ENCODE results near the gene DRC7. TPM values are rescaled to one million over a fixed set of nuclear protein-coding genes. Genes with fewer than 3 reads are reported as not detected.

DRC7 gene
- total and polyA plus RNA-seq, 4 donors = 0.06 to 1.8 (median 0.08) TPM; not detected in 1

GRCh38 chr16:57781349-57781740, 86.7 kb downstream of the DRC7 start:
- DNase-seq (ENCODE audit: low spot score) = no peak
- peaks cover 6 to 16% (median 14%) of the 10 kb centered on the region in 4 donors for H3K4me1 ChIP-seq (ENCODE audit: control insufficient read depth in 4 of 4, insufficient read depth in 4 of 4, low read length in 3 of 4)
- H3K27ac ChIP-seq (ENCODE audit: low read depth in 1 of 2, low read length in 2 of 2) = no peak overlapping the region
- TF ChIP-seq FOXA2 (IDR thresholded peaks at IDR 0.05) = no peak
- no peak for TF ChIP-seq JUND (IDR thresholded peaks at IDR 0.05)
- TF ChIP-seq SP1 (IDR thresholded peaks at IDR 0.05) = no peak
- TF ChIP-seq FOXA1 (IDR thresholded peaks at IDR 0.05) = no peak
- no peak for TF ChIP-seq ZBTB33 (IDR thresholded peaks at IDR 0.05)
- no peak for TF ChIP-seq CTCF (IDR thresholded peaks at IDR 0.05; ENCODE audit: low read depth, low read length, missing input control)
- TF ChIP-seq RXRA (IDR thresholded peaks at IDR 0.05) = no peak
- no peak for TF ChIP-seq GABPA (IDR thresholded peaks at IDR 0.05 in 1 of 2, conservative IDR thresholded peaks at IDR 0.05 in 1 of 2)
- TF ChIP-seq ATF3 (IDR thresholded peaks at IDR 0.05) = no peak
- TF ChIP-seq TAF1 (conservative IDR thresholded peaks at IDR 0.05) = no peak
- TF ChIP-seq YY1 (IDR thresholded peaks at IDR 0.05) = no peak
- TF ChIP-seq REST (IDR thresholded peaks at IDR 0.05) = no peak
- H3K9me3 ChIP-seq (ENCODE audit: control insufficient read depth in 4 of 4, low read length in 3 of 4) = no peaks in the 10 kb centered on the region
- H3K27me3 ChIP-seq (ENCODE audit: control insufficient read depth in 4 of 4, insufficient read depth in 4 of 4, low read length in 3 of 4) = no peaks in the 10 kb centered on the region
- no peak overlapping the region for H3K4me3 ChIP-seq (ENCODE audit: low read depth in 1 of 3, low read length in 3 of 3)
- 91% methylated on average over 1 of the region's 1 CpG for WGBS
- H3K9ac ChIP-seq (ENCODE audit: low read depth in 1 of 2, low read length in 2 of 2) = no peak overlapping the region
- H3K36me3 ChIP-seq (ENCODE audit: control insufficient read depth in 4 of 4, insufficient read depth in 3 of 4, low read depth in 1 of 4, low read length in 3 of 4) = peaks cover 0 to 23% (median 12%) of the 10 kb centered on the region in 4 donors

Small RNA genes within 50 kb of the gene (small RNA-seq; reads per million reads assigned to genes)
- gene MIR6772 = 0.11 reads per million

Other genes starting within 250 kb of the DRC7 start
- 10 to 100 TPM; 19.5 to 23.9 TPM for gene CIAPIN1, start 247.4 kb upstream of the DRC7 start, total RNA-seq
- 10 to 100 TPM; 22.9 to 32.7 TPM for gene CIAPIN1, start 247.4 kb upstream of the DRC7 start, polyA plus RNA-seq
- 10 to 100 TPM; 21.0 to 81.5 TPM for gene COQ9, start 247.3 kb upstream of the DRC7 start, total RNA-seq
- gene COQ9, start 247.3 kb upstream of the DRC7 start, polyA plus RNA-seq = 10 to 100 TPM; 50.2 to 65.8 TPM
- 10 to 100 TPM; 61.7 to 68.0 TPM for gene POLR2C, start 232.1 kb upstream of the DRC7 start, total RNA-seq
- gene POLR2C, start 232.1 kb upstream of the DRC7 start, polyA plus RNA-seq = 10 to 100 TPM; 25.4 to 40.9 TPM
- gene DOK4, start 208.3 kb upstream of the DRC7 start, total RNA-seq = 10 to 100 TPM; 15.3 to 20.8 TPM
- 10 to 100 TPM in 1 of 2 donors, 1 to 10 TPM in 1; 7.8 to 24.6 TPM for gene DOK4, start 208.3 kb upstream of the DRC7 start, polyA plus RNA-seq
- gene CCDC102A, start 158.2 kb upstream of the DRC7 start, total RNA-seq = 1 to 10 TPM; 2.3 to 2.6 TPM
- 1 to 10 TPM in 1 of 2 donors, under 1 TPM in 1; 0.36 to 1.0 TPM for gene CCDC102A, start 158.2 kb upstream of the DRC7 start, polyA plus RNA-seq
- gene ADGRG5, start 152.2 kb upstream of the DRC7 start, total RNA-seq = under 1 TPM; 0.33 to 0.37 TPM
- under 1 TPM; 0.10 to 0.24 TPM for gene ADGRG5, start 152.2 kb upstream of the DRC7 start, polyA plus RNA-seq
- 1 to 10 TPM; 2.3 to 3.3 TPM for gene ADGRG1, start 66.2 kb upstream of the DRC7 start, total RNA-seq
- gene ADGRG1, start 66.2 kb upstream of the DRC7 start, polyA plus RNA-seq = 1 to 10 TPM; 1.7 to 1.8 TPM
- 1 to 10 TPM; 1.4 to 3.2 TPM for gene ADGRG3, start 26.5 kb upstream of the DRC7 start, total RNA-seq
- under 1 TPM; 0.52 to 0.63 TPM for gene ADGRG3, start 26.5 kb upstream of the DRC7 start, polyA plus RNA-seq
- 10 to 100 TPM in 1 of 2 donors, 1 to 10 TPM in 1; 7.6 to 16.4 TPM for gene KATNB1, start 41.0 kb downstream of the DRC7 start, total RNA-seq
- 1 to 10 TPM; 4.5 to 7.4 TPM for gene KATNB1, start 41.0 kb downstream of the DRC7 start, polyA plus RNA-seq
- gene KIFC3, start 107.7 kb downstream of the DRC7 start, total RNA-seq = 100 to 1,000 TPM in 1 of 2 donors, 10 to 100 TPM in 1; 22.2 to 103 TPM
- gene KIFC3, start 107.7 kb downstream of the DRC7 start, polyA plus RNA-seq = 10 to 100 TPM; 16.5 to 32.7 TPM